Activated CD4-positive, alpha-beta memory T cell treated with anti-CD3 and anti-CD28 coated beads for 36 hours (primary cell): Measurements from ENCODE around the gene FLCN. TPM values are rescaled to one million over a fixed set of nuclear protein-coding genes. Genes with fewer than 3 reads are reported as not detected.
"Not testable (repeated sequence)": the region's sequence is repeated elsewhere in the genome, so short reads cannot be mapped to it uniquely, and the experiment has no call there.

ENCODE experiments used
- CTCF ChIA-PET: fragments of 350-600 bp; sonication (Branson Sonifier 250); formaldehyde crosslinking; loops from one replicate; lab custom pipeline; 2021; ENCODE audit warnings: antibody characterized with exemption, inconsistent platforms; lab: Charles Lee
- POLR2A ChIA-PET: fragments of 350-600 bp; sonication (Branson Sonifier 250); formaldehyde crosslinking; loops from one replicate; lab custom pipeline; 2021; ENCODE audit warnings: antibody characterized with exemption; lab: Charles Lee
- DNase-seq: peaks from one replicate; pipeline ENCODE4 v3.0.0-alpha.2; 2020
- H3K27ac Mint-ChIP-seq: one replicate; pipeline ENCODE4 v1.8.0; 2021; ENCODE audit warnings: mixed read lengths
- H3K27me3 Mint-ChIP-seq: one replicate; pipeline ENCODE4 v1.8.0; 2021; ENCODE audit warnings: mixed read lengths
- H3K36me3 Mint-ChIP-seq: one replicate; pipeline ENCODE4 v1.8.0; 2021; ENCODE audit warnings: mixed read lengths
- H3K4me1 Mint-ChIP-seq: one replicate; pipeline ENCODE4 v1.8.0; 2021; ENCODE audit warnings: low read depth, mixed read lengths
- H3K4me3 Mint-ChIP-seq: one replicate; pipeline ENCODE4 v1.8.0; 2021; ENCODE audit warnings: mild to moderate bottlenecking, mixed read lengths
- H3K9me3 Mint-ChIP-seq: one replicate; pipeline ENCODE4 v1.8.0; 2021; ENCODE audit warnings: mixed read lengths
- intact Hi-C: fragments of 100-400 bp; cut with micrococcal nuclease; formaldehyde crosslinking; loops from one replicate; pipeline ENCODE4 v1.15.1; 2023
- total RNA-seq, 2 experiments: library from RNA; stranded (reverse); gene quantifications; one replicate each; pipeline ENCODE4 v1.2.3, GENCODE V29; 2021

The FLCN gene
- total RNA-seq, 2 experiments from 2014 or later, result 24.0 to 24.6 TPM

DNA sequence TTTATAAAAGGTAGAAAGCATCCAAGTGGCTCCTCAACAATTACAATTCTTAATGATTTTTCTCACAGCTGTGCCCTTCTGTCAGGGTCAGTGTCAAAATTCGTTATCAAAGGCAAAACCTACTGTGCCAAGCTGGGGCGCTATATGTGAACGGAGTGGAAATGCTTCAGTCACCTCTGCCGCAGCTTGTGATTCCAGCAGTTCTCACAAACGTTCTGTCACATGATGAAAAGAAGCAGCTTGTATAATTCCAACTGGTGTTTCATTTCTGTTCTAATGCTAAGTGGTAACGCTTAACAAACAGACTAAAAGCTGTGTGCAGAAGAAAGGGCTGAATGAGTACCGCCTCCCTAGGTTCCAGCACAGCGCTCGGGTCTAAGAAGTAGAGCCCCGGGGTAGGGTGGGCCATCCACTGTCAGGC is 45.0 kb downstream of the FLCN start:
- H3K9me3 Mint-ChIP-seq, result no peaks in the 10 kb centered on the region
- ChIA-PET CTCF (interaction anchor here (0.8 to 1.3 kb wide), 2 partner anchors 19 to 51 kb away, joined by 3 read pairs; no protein-coding TSS in a partner anchor), POLR2A (interaction anchor here (1.2 to 1.3 kb wide), 2 partner anchors 9 to 10 kb away, joined by 3 to 4 read pairs; no protein-coding TSS in a partner anchor)
- H3K27me3 Mint-ChIP-seq, result no peaks in the 10 kb centered on the region
- no peak overlapping the region for H3K4me3 Mint-ChIP-seq
- no peak overlapping the region for H3K27ac Mint-ChIP-seq
- peaks cover 4% of the 10 kb centered on the region for H3K36me3 Mint-ChIP-seq
- peaks cover 7% of the 10 kb centered on the region for H3K4me1 Mint-ChIP-seq
- no peak for DNase-seq
- intact Hi-C loops, result no loop called here

DNA sequence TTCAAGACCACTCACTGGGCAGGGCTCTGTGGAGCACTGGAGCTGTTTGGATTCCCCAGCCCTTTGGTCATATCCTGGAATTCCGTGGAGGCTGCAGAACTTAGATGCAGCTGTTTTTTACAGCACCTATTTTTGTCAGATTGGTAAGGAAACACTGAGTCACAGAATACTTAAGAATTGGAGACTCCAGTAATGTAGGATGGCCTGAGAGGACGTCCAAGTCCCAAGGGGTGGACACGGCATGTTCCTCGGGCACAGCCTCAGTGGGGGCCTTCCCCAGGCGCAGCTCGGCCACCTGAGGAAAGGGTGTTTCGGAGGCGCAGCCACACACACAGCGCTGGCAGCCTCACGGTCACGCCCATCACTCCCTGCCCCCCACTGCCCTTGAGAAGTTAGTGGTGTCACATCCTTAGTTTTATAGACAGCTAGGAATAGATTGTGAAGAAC is 45.6 kb downstream of the FLCN start:
- intact Hi-C loops, result no loop called here
- Mint-ChIP-seq H3K27me3 (no peaks in the 10 kb centered on the region), H3K4me1 (peaks cover 6% of the 10 kb centered on the region), H3K9me3 (no peaks in the 10 kb centered on the region), H3K27ac (peak overlapping the region; percentile 25), H3K4me3 (no peak overlapping the region), H3K36me3 (peaks cover 4% of the 10 kb centered on the region)
- POLR2A ChIA-PET, result interaction anchor here (1.2 to 1.3 kb wide), 2 partner anchors 10 kb away, joined by 3 to 4 read pairs; no protein-coding TSS in a partner anchor
- CTCF ChIA-PET, result interaction anchor here (0.8 to 1.4 kb wide), 2 partner anchors 47 to 50 kb away, joined by 3 read pairs; no protein-coding TSS in a partner anchor
- DNase-seq, result no peak

DNA sequence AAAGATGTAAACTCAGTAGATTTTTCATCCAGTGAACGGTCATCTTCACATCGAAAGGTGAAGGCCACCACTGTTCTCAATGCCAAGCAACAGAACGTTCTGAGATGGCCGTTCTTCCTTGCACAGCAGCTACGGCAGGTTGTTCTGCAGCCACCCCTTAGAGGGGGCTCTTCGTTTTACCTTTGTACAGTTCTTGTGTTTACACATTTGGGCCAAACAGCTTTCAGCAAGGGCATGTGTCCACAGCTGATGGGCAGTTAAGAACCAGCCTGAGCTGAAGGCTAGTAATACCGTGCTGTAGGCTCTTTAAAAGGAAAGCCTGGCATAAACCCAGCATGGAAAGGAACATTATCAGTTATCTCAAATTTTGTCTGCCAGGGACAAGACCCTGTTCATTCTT is 46.8 kb downstream of the FLCN start:
- no peaks in the 10 kb centered on the region for H3K9me3 Mint-ChIP-seq
- H3K4me3 Mint-ChIP-seq, result no peak overlapping the region
- no peaks in the 10 kb centered on the region for H3K27me3 Mint-ChIP-seq
- ChIA-PET POLR2A (no interaction called here), CTCF (interaction anchor here (1.3 to 1.5 kb wide), 3 partner anchors 46 to 80 kb away, joined by 3 to 5 read pairs (median 4); no protein-coding TSS in a partner anchor)
- intact Hi-C loops, result no loop called here
- H3K36me3 Mint-ChIP-seq, result peaks cover 10% of the 10 kb centered on the region
- H3K27ac Mint-ChIP-seq, result no peak overlapping the region
- peaks cover 15% of the 10 kb centered on the region for H3K4me1 Mint-ChIP-seq
- DNase-seq, result no peak

DNA sequence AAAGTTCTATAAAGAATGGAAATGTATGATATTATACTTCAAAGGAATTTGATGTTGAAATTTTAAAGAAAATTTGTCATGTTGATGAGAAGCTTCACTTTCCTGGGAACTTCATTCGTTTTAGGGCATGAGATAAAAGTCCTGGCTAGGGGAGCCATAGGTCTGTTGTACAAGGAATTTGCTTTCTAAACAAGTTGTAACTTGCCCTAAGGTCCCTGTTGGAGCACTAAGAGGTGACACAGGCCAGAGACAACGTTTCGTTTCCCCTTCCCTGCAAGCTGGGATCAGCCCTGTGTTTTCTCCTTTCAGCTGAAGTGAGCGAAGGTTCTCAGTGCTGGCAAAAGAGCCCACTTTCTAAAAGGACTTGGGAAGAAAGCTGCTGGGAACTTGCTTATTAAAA is 47.4 kb downstream of the FLCN start:
- no peaks in the 10 kb centered on the region for H3K27me3 Mint-ChIP-seq
- intact Hi-C loops, result loop anchor here (10.0 kb wide), 1 partner anchor 75 kb away; no protein-coding TSS in a partner anchor
- H3K36me3 Mint-ChIP-seq, result peaks cover 14% of the 10 kb centered on the region
- peaks cover 22% of the 10 kb centered on the region for H3K4me1 Mint-ChIP-seq
- ChIA-PET CTCF (interaction anchor here (1.0 to 1.5 kb wide), 3 partner anchors 11 to 81 kb away, joined by 4 to 5 read pairs (median 4); no protein-coding TSS in a partner anchor), POLR2A (no interaction called here)
- no peak overlapping the region for H3K27ac Mint-ChIP-seq
- no peaks in the 10 kb centered on the region for H3K9me3 Mint-ChIP-seq
- H3K4me3 Mint-ChIP-seq, result no peak overlapping the region
- DNase-seq, result no peak

DNA sequence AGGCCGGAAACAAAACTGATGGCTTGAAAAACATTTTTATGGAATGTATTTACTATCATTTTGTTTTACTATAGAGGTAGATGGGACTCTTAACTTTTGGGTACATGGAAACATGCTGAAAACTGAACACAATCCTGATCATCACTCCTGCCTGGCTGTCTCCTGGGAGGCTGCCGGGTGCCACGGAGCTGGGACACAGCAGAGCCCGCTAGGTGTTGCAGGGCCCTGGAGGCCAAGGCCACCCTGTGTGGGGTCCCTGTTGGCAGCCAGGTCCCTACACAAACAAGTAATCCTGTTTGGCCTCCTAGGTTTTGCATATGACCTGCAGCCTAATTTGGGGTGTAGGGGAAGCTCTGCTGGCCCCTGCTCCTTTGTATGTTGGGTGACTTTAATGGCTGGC is 48.4 kb downstream of the FLCN start:
- H3K27me3 Mint-ChIP-seq, result no peaks in the 10 kb centered on the region
- intact Hi-C loops, result loop anchor here (10.0 kb wide), 1 partner anchor 74 kb away; no protein-coding TSS in a partner anchor
- H3K27ac Mint-ChIP-seq, result no peak overlapping the region
- DNase-seq, result no peak
- peaks cover 32% of the 10 kb centered on the region for H3K4me1 Mint-ChIP-seq
- ChIA-PET CTCF (no interaction called here), POLR2A (no interaction called here)
- no peak overlapping the region for H3K4me3 Mint-ChIP-seq
- H3K9me3 Mint-ChIP-seq, result no peaks in the 10 kb centered on the region
- peaks cover 17% of the 10 kb centered on the region for H3K36me3 Mint-ChIP-seq

DNA sequence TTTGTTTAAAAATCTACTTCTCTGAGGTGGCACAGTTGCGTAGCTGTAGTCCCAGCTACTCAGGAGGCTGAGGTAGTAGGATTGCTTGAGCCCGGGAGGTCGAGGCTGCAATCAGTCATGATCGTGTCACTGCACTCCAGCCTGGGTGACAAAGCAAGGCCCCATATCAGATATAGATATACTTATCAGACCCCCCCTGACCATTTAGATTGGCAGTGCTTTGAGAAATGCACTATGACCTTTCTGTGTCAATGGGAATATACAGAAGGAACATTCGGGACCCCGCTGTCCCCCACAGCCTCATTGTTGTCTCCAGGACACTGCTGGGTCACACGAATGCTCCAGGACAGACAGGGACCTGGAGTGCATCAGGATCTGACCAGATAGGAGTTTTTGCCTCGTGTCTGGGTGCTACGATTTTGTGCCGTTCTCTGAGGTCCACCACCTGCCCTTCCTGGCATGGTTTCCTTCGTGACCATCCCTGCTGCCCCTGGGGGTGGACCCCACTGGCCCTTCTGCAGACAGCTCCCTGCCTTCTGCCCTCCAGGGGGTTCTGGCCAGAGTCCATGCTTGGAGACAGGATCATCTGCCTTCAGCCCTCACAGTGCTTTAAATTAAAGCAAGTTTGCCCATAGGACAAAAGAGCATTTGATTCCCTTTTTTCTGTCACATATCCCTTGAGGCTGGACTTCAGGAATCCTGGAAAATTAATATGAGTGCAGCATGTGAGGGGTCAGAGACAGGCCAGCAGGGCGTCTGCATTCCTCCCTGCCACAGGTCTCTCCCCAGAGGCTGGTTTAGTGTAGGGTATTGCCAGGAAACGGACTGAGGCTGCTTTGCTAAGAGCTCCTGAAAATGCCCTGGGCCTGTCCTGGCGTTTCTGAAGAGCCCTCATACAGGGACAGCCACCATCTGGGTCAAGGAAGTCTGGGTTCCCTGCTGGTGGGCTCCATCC is 50.1 kb downstream of the FLCN start:
- Mint-ChIP-seq H3K36me3 (peaks cover 22% of the 10 kb centered on the region), H3K27me3 (no peaks in the 10 kb centered on the region), H3K4me3 (no peak overlapping the region), H3K27ac (peak overlapping the region; percentile 81), H3K9me3 (no peaks in the 10 kb centered on the region), H3K4me1 (peaks cover 44% of the 10 kb centered on the region)
- no peak for DNase-seq
- CTCF ChIA-PET, result interaction anchor here (1.0 to 1.4 kb wide), 2 partner anchors 9 to 18 kb away, joined by 4 to 5 read pairs; no protein-coding TSS in a partner anchor
- POLR2A ChIA-PET, result interaction anchor here (1.0 kb wide), 1 partner anchor 14 kb away, joined by 4 read pairs; no protein-coding TSS in a partner anchor
- intact Hi-C loops, result loop anchor here (1.0 to 10.0 kb wide), 2 partner anchors 37 to 72 kb away; no protein-coding TSS in a partner anchor

DNA sequence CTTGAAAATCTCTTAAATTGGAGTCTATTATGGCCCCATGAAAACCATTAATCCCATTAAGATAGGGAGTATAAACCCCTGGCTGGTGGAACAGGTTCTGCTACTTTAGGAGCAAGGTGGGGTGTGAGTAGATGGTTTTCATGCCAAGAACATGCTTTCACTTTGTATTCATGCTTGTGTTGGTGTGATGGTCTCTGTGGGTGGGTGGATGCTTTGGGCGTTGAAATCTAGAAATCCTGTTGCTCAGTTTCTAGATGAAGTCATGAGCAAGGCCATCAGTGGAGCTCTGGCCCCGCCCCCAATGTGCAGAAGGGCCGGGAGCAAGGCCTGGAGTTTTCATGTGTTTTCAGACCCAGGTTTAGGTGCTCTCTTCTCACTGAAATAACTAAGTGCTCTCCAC is 50.9 kb downstream of the FLCN start:
- intact Hi-C loops, result loop anchor here (1.0 to 10.0 kb wide), 2 partner anchors 36 to 71 kb away; no protein-coding TSS in a partner anchor
- CTCF ChIA-PET, result interaction anchor here (1.0 to 1.4 kb wide), 2 partner anchors 10 to 19 kb away, joined by 4 to 5 read pairs; no protein-coding TSS in a partner anchor

DNA sequence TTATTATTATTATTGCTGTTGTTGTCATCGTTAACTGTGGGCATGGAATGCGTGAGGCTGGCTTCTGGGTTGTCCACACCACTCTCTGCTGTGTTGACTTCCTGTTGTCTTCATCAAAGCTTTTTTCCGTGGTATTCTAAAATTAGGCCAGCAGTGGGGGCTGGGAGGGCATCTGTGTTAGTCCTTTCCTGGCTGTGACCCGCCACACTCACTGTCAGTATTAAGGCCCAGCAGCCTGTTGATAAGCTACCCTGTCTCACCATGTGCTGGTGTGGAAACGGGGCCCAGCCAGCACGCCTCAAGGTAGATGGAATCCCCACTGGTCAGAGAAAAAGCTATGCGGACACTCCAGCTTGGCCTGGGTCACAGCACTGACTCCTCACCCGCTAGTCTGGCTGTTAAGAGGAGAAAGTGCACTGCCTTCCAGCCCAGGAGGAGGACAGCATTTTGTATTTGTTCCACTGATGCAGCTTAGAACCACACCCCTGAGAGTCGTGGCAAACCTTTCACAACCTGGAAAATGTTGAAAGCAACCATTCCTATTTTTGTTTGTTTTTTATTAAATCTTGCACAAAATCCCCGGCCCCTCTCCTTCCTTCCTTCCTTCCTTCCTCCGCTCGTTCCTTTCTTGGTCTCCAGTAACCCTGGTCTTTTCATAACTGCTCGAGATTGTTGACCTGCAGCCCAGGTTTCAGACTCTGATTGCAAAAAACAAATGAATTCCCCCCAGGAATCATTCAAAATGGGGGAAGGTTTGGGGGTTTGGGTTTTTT is 51.8 kb downstream of the FLCN start:
- H3K27me3 Mint-ChIP-seq, H3K4me3 Mint-ChIP-seq, H3K9me3 Mint-ChIP-seq, POLR2A ChIA-PET: not testable (repeated sequence)
- Mint-ChIP-seq H3K36me3 (peaks cover 30% of the 10 kb centered on the region), H3K4me1 (peaks cover 61% of the 10 kb centered on the region), H3K27ac (peak overlapping the region; percentile 81)
- DNase-seq, result peak; percentile 52
- intact Hi-C loops, result loop anchor here (10.0 kb wide), 1 partner anchor 70 kb away; no protein-coding TSS in a partner anchor
- CTCF ChIA-PET, result interaction anchor here (1.4 kb wide), 1 partner anchor 11 kb away, joined by 4 read pairs; no protein-coding TSS in a partner anchor

More for the DNA sequence above, 50.9 kb downstream of the FLCN start:
- Mint-ChIP-seq H3K27ac (peak overlapping the region; percentile 81), H3K36me3 (peaks cover 22% of the 10 kb centered on the region), H3K27me3 (no peaks in the 10 kb centered on the region), H3K4me3 (peak overlapping the region; percentile 16), H3K9me3 (no peaks in the 10 kb centered on the region), H3K4me1 (peaks cover 52% of the 10 kb centered on the region)
- POLR2A ChIA-PET, result interaction anchor here (1.0 kb wide), 1 partner anchor 15 kb away, joined by 4 read pairs; no protein-coding TSS in a partner anchor
- peak; percentile 85 for DNase-seq

DNA sequence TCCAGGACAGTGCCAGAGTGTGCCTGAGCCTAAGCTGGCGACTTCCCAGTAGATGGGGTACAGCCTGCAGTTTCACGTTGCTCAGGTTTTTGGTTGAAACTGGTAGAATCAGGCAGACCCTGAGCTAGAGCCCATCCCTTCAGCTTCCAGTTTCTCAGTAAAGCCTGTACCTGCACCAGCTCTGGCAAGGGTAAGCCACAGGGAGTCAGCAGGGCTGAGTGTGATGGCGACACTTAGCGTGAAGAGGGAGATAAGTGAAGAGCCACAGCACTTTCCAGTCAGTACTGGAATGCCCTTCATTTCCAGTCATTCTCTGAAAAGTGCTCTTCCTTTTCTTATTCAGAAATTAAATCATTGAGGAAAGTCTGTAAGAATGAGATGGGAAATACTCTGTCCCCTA is 53.2 kb downstream of the FLCN start:
- H3K27ac Mint-ChIP-seq, result peak overlapping the region; percentile 28
- intact Hi-C loops, result loop anchor here (10.0 kb wide), 1 partner anchor 69 kb away; no protein-coding TSS in a partner anchor
- H3K27me3 Mint-ChIP-seq, result no peaks in the 10 kb centered on the region
- CTCF ChIA-PET, result interaction anchor here (1.6 kb wide), 1 partner anchor 42 kb away, joined by 9 read pairs; no protein-coding TSS in a partner anchor
- H3K4me1 Mint-ChIP-seq, result peaks cover 71% of the 10 kb centered on the region
- POLR2A ChIA-PET, result interaction anchor here (0.8 to 1.2 kb wide), 2 partner anchors 21 to 32 kb away, joined by 4 read pairs; no protein-coding TSS in a partner anchor
- H3K9me3 Mint-ChIP-seq, result no peaks in the 10 kb centered on the region
- H3K4me3 Mint-ChIP-seq, result no peak overlapping the region
- H3K36me3 Mint-ChIP-seq, result peaks cover 38% of the 10 kb centered on the region
- DNase-seq, result peak; percentile 60

DNA sequence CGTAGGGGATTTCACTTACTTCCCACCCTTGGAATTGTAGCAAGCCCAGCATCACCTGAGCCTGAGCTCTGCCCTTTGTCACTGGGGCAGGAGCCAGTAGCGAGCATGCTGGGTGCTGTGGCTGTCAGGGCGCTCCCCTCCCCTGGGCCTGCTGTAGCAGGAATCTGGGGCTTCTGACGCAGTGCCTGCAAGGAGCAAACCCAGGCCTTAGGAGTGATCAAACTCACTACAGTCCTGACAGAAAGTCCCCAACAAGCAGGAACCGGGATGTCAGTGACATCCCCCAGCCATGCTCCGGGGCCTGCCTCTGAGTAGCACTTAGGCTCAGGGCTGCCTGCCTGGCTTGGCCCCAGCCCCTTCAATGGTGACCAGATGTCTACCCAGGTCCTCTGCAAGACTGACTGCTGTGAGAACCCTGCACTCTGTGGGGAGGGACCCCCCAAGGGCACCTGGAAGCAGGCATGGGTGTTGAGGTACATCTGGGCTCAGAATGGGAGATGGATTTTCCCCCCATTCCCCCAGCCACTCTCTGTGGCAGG is 54.3 kb downstream of the FLCN start:
- no peak for DNase-seq
- ChIA-PET CTCF (interaction anchor here (0.8 to 1.6 kb wide), 4 partner anchors 14 to 41 kb away, joined by 3 to 9 read pairs (median 3); no protein-coding TSS in a partner anchor), POLR2A (interaction anchor here (1.0 kb wide), 1 partner anchor 32 kb away, joined by 3 read pairs; no protein-coding TSS in a partner anchor)
- intact Hi-C loops, result loop anchor here (10.0 kb wide), 1 partner anchor 68 kb away; no protein-coding TSS in a partner anchor
- Mint-ChIP-seq H3K27ac (no peak overlapping the region), H3K4me1 (peaks cover 80% of the 10 kb centered on the region), H3K9me3 (no peaks in the 10 kb centered on the region), H3K27me3 (no peaks in the 10 kb centered on the region), H3K36me3 (peaks cover 40% of the 10 kb centered on the region), H3K4me3 (peak overlapping the region; percentile 48)
